C1 segment of cervical spinal cord (tissue), 14 donors: ENCODE data around the gene TTC27.
"Not testable (repeated sequence)": the region's sequence is repeated elsewhere in the genome, so short reads cannot be mapped to it uniquely, and the experiment has no call there.

Experiments used
- DNase-seq, 14 donors: peaks; one replicate each; lab custom pipeline; 2025; lab: John Stamatoyannopoulos, UW

TTC27 gene

GRCh38 chr2:32627814-32628579, at the start of gene TTC27:
TTC27 (plus strand) TSS chr2:32628050; CDS start chr2:32628293, 243 bp downstream.
- DNase-seq = peak; percentile 58 to 94 (median 88)

GRCh38 chr2:32591669-32592463, 36.0 kb upstream of the TTC27 start:
- DNase-seq = no peak

- no peak for DNase-seq
These were observed 33.3 kb upstream of the TTC27 start for GRCh38 chr2:32594573-32594972.

- no peak for DNase-seq
These were observed 16.5 kb upstream of the TTC27 start for GRCh38 chr2:32611366-32611765.

- no peak for DNase-seq
These were observed 16.1 kb upstream of the TTC27 start for GRCh38 chr2:32611771-32612170.

- no peak for DNase-seq
These were observed 13.8 kb upstream of the TTC27 start for GRCh38 chr2:32614084-32614483.

GRCh38 chr2:32617599-32618189, 10.2 kb upstream of the TTC27 start:
- DNase-seq = no peak

GRCh38 chr2:32622570-32623310, 5.1 kb upstream of the TTC27 start:
- DNase-seq = no peak

- DNase-seq = no peak
These were observed 4.5 kb upstream of the TTC27 start for GRCh38 chr2:32623311-32623706.

- DNase-seq = no peak
These were observed 3.0 kb upstream of the TTC27 start for GRCh38 chr2:32624812-32625211.

- no peak for DNase-seq
These were observed 1.1 kb upstream of the TTC27 start for GRCh38 chr2:32626639-32627221.

- DNase-seq = peak in 7 of 14 donors; percentile 20 to 65 (median 49)
These were observed 423 bp upstream of the TTC27 start for GRCh38 chr2:32627441-32627813.

GRCh38 chr2:32632089-32632488, 4.2 kb downstream of the TTC27 start:
- DNase-seq = no peak

GRCh38 chr2:32633040-32633439, 5.2 kb downstream of the TTC27 start:
- no peak for DNase-seq

- DNase-seq = not testable (repeated sequence)
These were observed 10.7 kb downstream of the TTC27 start for GRCh38 chr2:32638548-32638947.

GRCh38 chr2:32641180-32641579, 13.3 kb downstream of the TTC27 start:
- no peak for DNase-seq

- DNase-seq = no peak
These were observed 19.4 kb downstream of the TTC27 start for GRCh38 chr2:32647180-32647651.

- DNase-seq = no peak
These were observed 24.8 kb downstream of the TTC27 start for GRCh38 chr2:32652555-32653209.

GRCh38 chr2:32656069-32656468, 28.2 kb downstream of the TTC27 start:
- DNase-seq = no peak

GRCh38 chr2:32663864-32664263, 36.0 kb downstream of the TTC27 start:
- DNase-seq = no peak

GRCh38 chr2:32666704-32667103, 38.9 kb downstream of the TTC27 start:
- DNase-seq = no peak
